Loucy (cell line): ENCODE measurements around the gene DNAH17.

ENCODE experiments used
- EZH2phosphoT487 ChIP-seq: fragments of 200-600 bp; IDR thresholded peaks from 2 replicates; pipeline ENCODE4 v1.6.1; 2018; ENCODE audit warnings: antibody characterized with exemption, mild to moderate bottlenecking, moderate library complexity, borderline replicate concordance
- TF ChIP-seq, protein P1 (sequence below): fragments of 200-600 bp; sonication (generic); conservative IDR thresholded peaks from 2 replicates; pipeline ENCODE4 v1.5.1; 2014; ENCODE audit warnings: mild to moderate bottlenecking, antibody characterized with exemption, low read length

GRCh38 chr17:78560731-78561130 is 16.5 kb downstream of the DNAH17 start:
- TF ChIP-seq, protein P1, sequence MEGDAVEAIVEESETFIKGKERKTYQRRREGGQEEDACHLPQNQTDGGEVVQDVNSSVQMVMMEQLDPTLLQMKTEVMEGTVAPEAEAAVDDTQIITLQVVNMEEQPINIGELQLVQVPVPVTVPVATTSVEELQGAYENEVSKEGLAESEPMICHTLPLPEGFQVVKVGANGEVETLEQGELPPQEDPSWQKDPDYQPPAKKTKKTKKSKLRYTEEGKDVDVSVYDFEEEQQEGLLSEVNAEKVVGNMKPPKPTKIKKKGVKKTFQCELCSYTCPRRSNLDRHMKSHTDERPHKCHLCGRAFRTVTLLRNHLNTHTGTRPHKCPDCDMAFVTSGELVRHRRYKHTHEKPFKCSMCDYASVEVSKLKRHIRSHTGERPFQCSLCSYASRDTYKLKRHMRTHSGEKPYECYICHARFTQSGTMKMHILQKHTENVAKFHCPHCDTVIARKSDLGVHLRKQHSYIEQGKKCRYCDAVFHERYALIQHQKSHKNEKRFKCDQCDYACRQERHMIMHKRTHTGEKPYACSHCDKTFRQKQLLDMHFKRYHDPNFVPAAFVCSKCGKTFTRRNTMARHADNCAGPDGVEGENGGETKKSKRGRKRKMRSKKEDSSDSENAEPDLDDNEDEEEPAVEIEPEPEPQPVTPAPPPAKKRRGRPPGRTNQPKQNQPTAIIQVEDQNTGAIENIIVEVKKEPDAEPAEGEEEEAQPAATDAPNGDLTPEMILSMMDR: no peak
- TF ChIP-seq EZH2phosphoT487: no peak
